Parathyroid adenoma (tissue), 2 donors: Measurements from ENCODE around the gene PAPSS1.

Experiments
- H2AFZ ChIP-seq: fragments of 300-600 bp; sonication (generic); one replicate; pipeline ENCODE4 v1.7.0; 2017; ENCODE audit warnings: antibody characterized with exemption, mild to moderate bottlenecking
- H3K27ac ChIP-seq: fragments of 300-600 bp; sonication (generic); one replicate; pipeline ENCODE4 v1.7.0; 2017
- H3K27me3 ChIP-seq: fragments of 300-600 bp; sonication (generic); one replicate; pipeline ENCODE4 v1.7.0; 2017; ENCODE audit warnings: low read length; ENCODE audit not compliant: control insufficient read depth, insufficient read depth
- H3K36me3 ChIP-seq: fragments of 300-600 bp; sonication (generic); one replicate; pipeline ENCODE4 v1.7.0; 2017; ENCODE audit warnings: low read length; ENCODE audit not compliant: control insufficient read depth, insufficient read depth
- H3K4me1 ChIP-seq: fragments of 300-600 bp; sonication (generic); one replicate; pipeline ENCODE4 v1.7.0; 2017; ENCODE audit warnings: control low read depth
- H3K4me2 ChIP-seq: fragments of 300-600 bp; sonication (generic); one replicate; pipeline ENCODE4 v1.7.0; 2017; ENCODE audit warnings: low read length
- H3K4me3 ChIP-seq: fragments of 300-600 bp; sonication (generic); one replicate; pipeline ENCODE4 v1.7.0; 2017; ENCODE audit warnings: low read depth, low read length
- H3K79me2 ChIP-seq: fragments of 300-600 bp; sonication (generic); one replicate; pipeline ENCODE4 v1.7.0; 2017; ENCODE audit warnings: control low read depth
- H3K9ac ChIP-seq: fragments of 300-600 bp; sonication (generic); one replicate; pipeline ENCODE4 v1.7.0; 2017; ENCODE audit warnings: mild to moderate bottlenecking
- H3K9me3 ChIP-seq: fragments of 300-600 bp; sonication (generic); one replicate; pipeline ENCODE4 v1.7.0; 2017; ENCODE audit warnings: low read length; ENCODE audit not compliant: control insufficient read depth
- CTCF ChIP-seq: fragments of 300-600 bp; sonication (generic); IDR thresholded peaks from one replicate; pipeline ENCODE4 v1.7.0; 2017; ENCODE audit warnings: antibody characterized with exemption, mild to moderate bottlenecking
- donor health status: primary hyperparathyroidism.

The PAPSS1 gene

GRCh38 chr4:107719207-107719921, 670 bp downstream of the PAPSS1 start:
- H2AFZ ChIP-seq = peak overlapping the region; percentile 89
- H3K36me3 ChIP-seq = no peaks in the 10 kb centered on the region
- H3K79me2 ChIP-seq = peaks cover 6% of the 10 kb centered on the region
- peak overlapping the region; percentile 78 for H3K4me3 ChIP-seq
- H3K9ac ChIP-seq = no peak overlapping the region
- no peaks in the 10 kb centered on the region for H3K27me3 ChIP-seq
- TF ChIP-seq CTCF = no peak
- no peaks in the 10 kb centered on the region for H3K4me1 ChIP-seq
- H3K4me2 ChIP-seq = peak overlapping the region; percentile 78
- H3K9me3 ChIP-seq = no peaks in the 10 kb centered on the region
- peak overlapping the region; percentile 54 for H3K27ac ChIP-seq

- Histone ChIP-seq H3K4me2 (no peak overlapping the region), H3K9me3 (no peaks in the 10 kb centered on the region), H2AFZ (no peak overlapping the region), H3K4me3 (no peak overlapping the region), H3K9ac (no peak overlapping the region), H3K36me3 (no peaks in the 10 kb centered on the region), H3K27ac (no peak overlapping the region), H3K27me3 (no peaks in the 10 kb centered on the region), H3K79me2 (peaks cover 9% of the 10 kb centered on the region), H3K4me1 (no peaks in the 10 kb centered on the region)
- TF ChIP-seq CTCF = no peak
Measured at GRCh38 chr4:107718351-107718965, 1.6 kb downstream of the PAPSS1 start.

- peaks cover 17% of the 10 kb centered on the region for H3K79me2 ChIP-seq
- H3K27ac ChIP-seq = no peak overlapping the region
- H3K9ac ChIP-seq = no peak overlapping the region
- no peaks in the 10 kb centered on the region for H3K4me1 ChIP-seq
- H2AFZ ChIP-seq = no peak overlapping the region
- H3K36me3 ChIP-seq = no peaks in the 10 kb centered on the region
- no peak for TF ChIP-seq CTCF
- no peaks in the 10 kb centered on the region for H3K9me3 ChIP-seq
- no peaks in the 10 kb centered on the region for H3K27me3 ChIP-seq
- H3K4me2 ChIP-seq = no peak overlapping the region
- H3K4me3 ChIP-seq = no peak overlapping the region
Measured at GRCh38 chr4:107714256-107714655, 5.8 kb downstream of the PAPSS1 start.

GRCh38 chr4:107712236-107712635, 7.8 kb downstream of the PAPSS1 start:
- no peak for TF ChIP-seq CTCF
- H3K27ac ChIP-seq = no peak overlapping the region

More at GRCh38 chr4:107712236-107712635, 7.8 kb downstream of the PAPSS1 start:
- H3K27me3 ChIP-seq = no peaks in the 10 kb centered on the region
- no peaks in the 10 kb centered on the region for H3K9me3 ChIP-seq
- H3K4me1 ChIP-seq = no peaks in the 10 kb centered on the region
- no peak overlapping the region for H2AFZ ChIP-seq
- no peak overlapping the region for H3K9ac ChIP-seq
- H3K4me3 ChIP-seq = no peak overlapping the region
- peaks cover 11% of the 10 kb centered on the region for H3K79me2 ChIP-seq
- H3K36me3 ChIP-seq = no peaks in the 10 kb centered on the region
- H3K4me2 ChIP-seq = no peak overlapping the region
